A549 (cell line): Measurements from ENCODE around the gene RNASE8. TPM values are rescaled to one million over a fixed set of nuclear protein-coding genes. Genes with fewer than 3 reads are reported as not detected.

ENCODE experiments used
- ATAC-seq, 2 experiments: fragments of 200-7000 bp in 1 of 2; fragments of >200 bp in 1 of 2; cut with Nextera tagmentation in 1 of 2; cut with Tn5 transposase in 1 of 2; 3 replicates each; pipeline versions ENCODE4 v1.8.0 to v1.9.1; 2018 to 2020; ENCODE audit warnings: mild to moderate bottlenecking in 1 of 2, moderate library complexity in 1 of 2
- CTCF ChIA-PET: fragments of 300-600 bp; sonication (Branson Sonifier 250); formaldehyde crosslinking; extraction: SDS; loops from one replicate; lab custom pipeline; 2021; ENCODE audit warnings: antibody characterized with exemption, inconsistent platforms; lab: Yijun Ruan, JAX
- POLR2A ChIA-PET: fragments of 350-600 bp; formaldehyde crosslinking; extraction: SDS; loops from one replicate; lab custom pipeline; 2021; ENCODE audit warnings: antibody characterized with exemption, inconsistent platforms; lab: Yijun Ruan, JAX
- DNase-seq, 2 experiments: peaks; one replicate each; pipeline versions ENCODE4 v3.0.0 to v3.0.0-alpha.2; 2011 to 2016; ENCODE audit warnings: low read depth in 1 of 2, low spot score in 1 of 2
- FAIRE-seq: peaks from 2 replicates; lab custom pipeline; 2011; peaks lifted over from hg19 to GRCh38; lab: Jason Lieb, UNC
- H3K27ac ChIP-seq, 2 experiments: fragments of >200 bp; sonication (Bioruptor Twin); formaldehyde crosslinking; 3 replicates each; pipeline ENCODE4 v1.5.1; 2016 to 2017
- H3K4me1 ChIP-seq: fragments of >200 bp; sonication (Bioruptor Twin); formaldehyde crosslinking; 3 replicates; pipeline ENCODE4 v1.6.1; 2016
- H3K4me2 ChIP-seq: fragments of >200 bp; sonication (Bioruptor Twin); formaldehyde crosslinking; 3 replicates; pipeline ENCODE4 v1.6.1; 2016
- H3K4me3 ChIP-seq: fragments of >200 bp; sonication (Bioruptor Twin); formaldehyde crosslinking; 3 replicates; pipeline ENCODE4 v1.5.1; 2016
- H3K9me3 ChIP-seq: fragments of >200 bp; sonication (Bioruptor Twin); formaldehyde crosslinking; 3 replicates; pipeline ENCODE4 v1.6.1; 2016
- BHLHE40 ChIP-seq: IDR thresholded peaks from 2 replicates; pipeline ENCODE4 v1.6.1; 2012; ENCODE audit warnings: low read depth, low read length, inconsistent platforms
- CBX2 ChIP-seq: fragments of 200-600 bp; sonication (generic); IDR thresholded peaks from 2 replicates; pipeline ENCODE4 v1.6.1; 2016; ENCODE audit warnings: low read depth, mild to moderate bottlenecking, borderline replicate concordance
- CBX8 ChIP-seq: fragments of 200-600 bp; sonication (generic); IDR thresholded peaks from 2 replicates; pipeline ENCODE4 v1.6.1; 2016
- CEBPB ChIP-seq, 2 experiments: fragments of >200 bp in 1 of 2; sonication (Bioruptor Twin) in 1 of 2; formaldehyde crosslinking in 1 of 2; IDR thresholded peaks; 2 replicates each; pipeline ENCODE4 v1.6.1; 2012 to 2016
- CHD4 ChIP-seq: fragments of 200-600 bp; sonication (generic); IDR thresholded peaks from 2 replicates; pipeline ENCODE4 v1.6.1; 2016; ENCODE audit warnings: antibody characterized with exemption, mild to moderate bottlenecking, borderline replicate concordance
- EP300 ChIP-seq, 2 experiments: fragments of >200 bp; sonication (Bioruptor Twin); formaldehyde crosslinking; IDR thresholded peaks; 2 replicates in 1 of 2; 3 replicates in 1 of 2; pipeline ENCODE4 v1.6.1; 2016 to 2017
- FOSL2 ChIP-seq, 2 experiments: fragments of 450-650 bp in 1 of 2; fragments of >200 bp in 1 of 2; sonication (Bioruptor Twin) in 1 of 2; formaldehyde crosslinking; IDR thresholded peaks; 2 replicates each; pipeline versions ENCODE4 v1.5.0 to v1.6.1; 2016 to 2020; ENCODE audit warnings: mild to moderate bottlenecking in 1 of 2, moderate library complexity in 1 of 2
- HEYL ChIP-seq: fragments of 250-450 bp; sonication (Bioruptor Pico); IDR thresholded peaks from 2 replicates; pipeline ENCODE4 v1.8.0; 2021; ENCODE audit warnings: mild to moderate bottlenecking, moderate library complexity
- HOXA7 ChIP-seq: fragments of 250-450 bp; sonication (Bioruptor Pico); IDR thresholded peaks from 2 replicates; pipeline ENCODE4 v1.5.0; 2020; ENCODE audit warnings: mild to moderate bottlenecking, moderate library complexity
- JUN ChIP-seq, 2 experiments: fragments of >200 bp; sonication (Bioruptor Twin); formaldehyde crosslinking; IDR thresholded peaks; 2 replicates in 1 of 2; 3 replicates in 1 of 2; pipeline ENCODE4 v1.6.1; 2016 to 2017
- KDM5A ChIP-seq: fragments of 200-600 bp; sonication (generic); IDR thresholded peaks from 2 replicates; pipeline ENCODE4 v1.6.1; 2016; ENCODE audit warnings: antibody characterized with exemption, mild to moderate bottlenecking
- NPAS2 ChIP-seq: fragments of 250-450 bp; sonication (Bioruptor Pico); IDR thresholded peaks from 2 replicates; pipeline ENCODE4 v1.8.0; 2022; ENCODE audit warnings: mild to moderate bottlenecking, moderate library complexity, borderline replicate concordance
- POLR2AphosphoS2 ChIP-seq: conservative IDR thresholded peaks from 2 replicates; pipeline ENCODE4 v1.6.1; 2012; ENCODE audit warnings: low read length, improper control_type of control experiment, inconsistent platforms
- RAD21 ChIP-seq, 2 experiments: fragments of >200 bp in 1 of 2; sonication (Bioruptor Twin) in 1 of 2; formaldehyde crosslinking in 1 of 2; IDR thresholded peaks in 1 of 2; conservative IDR thresholded peaks in 1 of 2; 2 replicates in 1 of 2; 3 replicates in 1 of 2; pipeline ENCODE4 v1.6.1; 2012 to 2018; ENCODE audit warnings: inconsistent platforms in 1 of 2
- RARB ChIP-seq: fragments of 250-450 bp; sonication (Bioruptor Pico); IDR thresholded peaks from 2 replicates; pipeline ENCODE4 v1.8.0; 2021; ENCODE audit warnings: mild to moderate bottlenecking, moderate library complexity
- TP53 ChIP-seq: fragments of 250-450 bp; sonication (Bioruptor Pico); IDR thresholded peaks from 2 replicates; pipeline ENCODE4 v1.5.0; 2021; ENCODE audit warnings: mild to moderate bottlenecking, moderate library complexity
- ZSCAN20 ChIP-seq: fragments of 250-450 bp; sonication (Bioruptor Pico); IDR thresholded peaks from 2 replicates; pipeline ENCODE4 v1.8.0; 2022; ENCODE audit warnings: mild to moderate bottlenecking, moderate library complexity
- WGBS: methylation state at CpG from one replicate; pipeline ENCODE4 v1.1.6; 2017; ENCODE audit errors: missing lambda C conversion rate; 5-methylcytosine and 5-hydroxymethylcytosine counted together
- polyA plus RNA-seq, 4 experiments: library from polyadenylated mRNA; depleted of rRNA in 3 of 4; stranded (reverse); fragments of >200 nt; fragmentation: RNase III in 1 of 4; extraction: RNeasy Plus Mini Kit Qiagen cat#74134 plus additional on column Dnase treatment in 1 of 4; gene quantifications; 2 replicates in 3 of 4; 3 replicates in 1 of 4; pipeline ENCODE4 v1.2.3, GENCODE V29; 2011 to 2017

Gene RNASE8
- polyA plus RNA-seq, 2 of the 4 experiments (the other 2 are of a cell fraction): not detected

GRCh38 chr14:21043974-21044618, 13.5 kb upstream of the RNASE8 start:
- no peaks in the 10 kb centered on the region for H3K9me3 ChIP-seq
- no peaks in the 10 kb centered on the region for H3K4me1 ChIP-seq
- FAIRE-seq: no peak
- TF ChIP-seq RARB (CRISPR knock-in tag): no peak
- peak; percentile 14 to 53; a peak in 3 of 4 replicates for TF ChIP-seq CEBPB (IDR thresholded peaks at IDR 0.05)
- DNase-seq: no peak
- ChIA-PET POLR2A (no interaction called here), CTCF (interaction anchor here (0.8 to 7.3 kb wide), 8 partner anchors 13 to 73 kb away, joined by 3 to 323 read pairs (median 8); partner anchors contain the start of genes ARHGEF40 and NDRG2)
- 57% methylated on average over 6 of the region's 6 CpGs for WGBS
- no peak overlapping the region for H3K27ac ChIP-seq
- H3K4me3 ChIP-seq: no peak overlapping the region
- ATAC-seq: no peak
- no peak overlapping the region for H3K4me2 ChIP-seq

DNA sequence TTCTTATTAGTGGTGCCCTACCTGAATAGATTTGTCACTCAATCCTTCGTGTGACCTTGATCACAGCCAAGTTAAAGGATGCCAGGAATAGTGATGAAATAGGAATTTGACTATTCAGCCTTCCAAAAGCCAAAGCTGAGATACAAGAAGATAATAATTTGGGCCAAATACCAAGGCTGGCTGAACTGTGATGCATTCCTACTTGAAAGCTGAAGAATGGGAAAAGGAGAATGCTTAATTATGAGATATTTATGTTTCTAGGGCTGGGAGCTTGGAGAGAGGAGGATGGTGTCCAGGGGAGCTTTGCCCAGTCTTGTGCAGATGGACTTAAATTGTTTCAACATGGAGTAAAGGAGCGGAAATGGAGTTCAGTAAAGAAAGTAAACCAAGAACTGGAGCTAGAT, 10.2 kb upstream of the RNASE8 start:
- H3K4me1 ChIP-seq: no peaks in the 10 kb centered on the region
- FAIRE-seq (no peak), ATAC-seq (no peak), DNase-seq (no peak)
- H3K4me3 ChIP-seq: no peak overlapping the region
- TF ChIP-seq CBX2 (no peak), BHLHE40 (no peak), POLR2AphosphoS2 (no peak), RARB (CRISPR knock-in tag) (no peak), NPAS2 (CRISPR knock-in tag) (no peak)
- 52% methylated on average over 2 of the region's 2 CpGs for WGBS
- ChIA-PET CTCF (interaction anchor here (1.0 to 6.8 kb wide), 9 partner anchors 11 to 350 kb away, joined by 3 to 44 read pairs (median 7); partner anchors contain the start of genes ARHGEF40, RNASE13 and RNASE8), POLR2A (no interaction called here)
- H3K4me2 ChIP-seq: no peak overlapping the region
- H3K9me3 ChIP-seq: no peaks in the 10 kb centered on the region
- H3K27ac ChIP-seq: no peak overlapping the region

GRCh38 chr14:21048638-21049037, 9.0 kb upstream of the RNASE8 start:
- H3K27ac ChIP-seq: no peak overlapping the region

GRCh38 chr14:21049271-21049673, 8.3 kb upstream of the RNASE8 start:
- H3K9me3 ChIP-seq: no peaks in the 10 kb centered on the region
- no peak for DNase-seq
- peaks cover 2% of the 10 kb centered on the region; the same call in 1 of the 3 replicates for H3K4me1 ChIP-seq
- H3K27ac ChIP-seq: no peak overlapping the region
- no peak for FAIRE-seq
- ChIA-PET CTCF (interaction anchor here (1.4 to 6.8 kb wide), 8 partner anchors 8 to 55 kb away, joined by 3 to 44 read pairs (median 13); no protein-coding TSS in a partner anchor), POLR2A (no interaction called here)
- ATAC-seq: no peak
- 36% methylated on average over 3 of the region's 3 CpGs for WGBS
- H3K4me3 ChIP-seq: no peak overlapping the region
- TF ChIP-seq CHD4 (no peak), RAD21 (conservative IDR thresholded peaks at IDR 0.05 in 1 of 2, IDR thresholded peaks at IDR 0.05 in 1 of 2) (no peak), EP300 (IDR thresholded peaks at IDR 0.05) (no peak), TP53 (no peak)
- TF ChIP-seq, all 56 proteins: peak for 0
- H3K4me2 ChIP-seq: no peak overlapping the region

More at GRCh38 chr14:21048638-21049037, 9.0 kb upstream of the RNASE8 start:
- no peaks in the 10 kb centered on the region for H3K4me1 ChIP-seq
- TF ChIP-seq HEYL (CRISPR knock-in tag): no peak
- no peak for TF ChIP-seq FOSL2 (IDR thresholded peaks at IDR 0.05)
- no peak for TF ChIP-seq FOSL2 (CRISPR knock-in tag; IDR thresholded peaks at IDR 0.05)
- TF ChIP-seq HOXA7 (CRISPR knock-in tag): no peak
- TF ChIP-seq CEBPB (IDR thresholded peaks at IDR 0.05): no peak
- WGBS: 80% methylated on average over 2 of the region's 2 CpGs
- FAIRE-seq (no peak), ATAC-seq (no peak), DNase-seq (no peak)
- ChIA-PET CTCF (interaction anchor here (1.0 to 6.8 kb wide), 10 partner anchors 9 to 352 kb away, joined by 3 to 44 read pairs (median 10); partner anchors contain the start of genes ARHGEF40 and RNASE8), POLR2A (no interaction called here)
- H3K9me3 ChIP-seq: no peaks in the 10 kb centered on the region
- H3K4me3 ChIP-seq: no peak overlapping the region
- no peak overlapping the region for H3K4me2 ChIP-seq

DNA sequence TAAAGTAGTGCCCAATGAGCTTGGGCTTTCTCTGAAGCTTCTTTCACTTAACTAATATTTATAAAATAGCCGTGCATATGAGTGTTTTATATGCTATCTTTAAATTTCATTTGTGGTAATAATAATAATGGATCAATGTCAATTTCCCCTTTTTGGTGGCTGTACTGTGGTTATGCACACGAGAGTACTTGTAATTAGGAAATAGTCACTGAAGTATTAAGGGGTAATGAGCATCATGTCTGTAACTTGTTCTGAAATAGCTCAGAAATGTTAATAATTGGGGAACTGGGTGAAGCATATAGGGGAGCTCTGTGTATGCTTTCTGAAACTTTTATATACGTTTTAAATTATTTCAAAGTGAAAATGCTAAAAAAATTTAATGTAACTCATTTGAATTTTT, 7.0 kb upstream of the RNASE8 start:
- no peak for ATAC-seq
- H3K9me3 ChIP-seq: no peaks in the 10 kb centered on the region
- no peak for DNase-seq
- FAIRE-seq: no peak
- no peak for TF ChIP-seq KDM5A
- no peak for TF ChIP-seq JUN (IDR thresholded peaks at IDR 0.05)
- TF ChIP-seq ZSCAN20 (CRISPR knock-in tag): no peak
- no peak for TF ChIP-seq CBX8
- no peak overlapping the region for H3K4me3 ChIP-seq
- CTCF ChIA-PET: interaction anchor here (1.0 to 6.8 kb wide), 10 partner anchors 9 to 195 kb away, joined by 3 to 44 read pairs (median 4); partner anchors contain the start of gene SLC39A2
- WGBS: 41% methylated on average over 3 of the region's 3 CpGs
- POLR2A ChIA-PET: no interaction called here
- H3K4me2 ChIP-seq: no peak overlapping the region
- no peak overlapping the region for H3K27ac ChIP-seq
- peaks cover 14% of the 10 kb centered on the region for H3K4me1 ChIP-seq
